ENCODE data around the gene UBE3C. TPM values are rescaled to one million over a fixed set of nuclear protein-coding genes. Genes with fewer than 3 reads are reported as not detected.

Gene UBE3C
- total RNA-seq, 6 donors from 2014 or later: 43.7 to 85.9 (median 69.3) TPM

DNA sequence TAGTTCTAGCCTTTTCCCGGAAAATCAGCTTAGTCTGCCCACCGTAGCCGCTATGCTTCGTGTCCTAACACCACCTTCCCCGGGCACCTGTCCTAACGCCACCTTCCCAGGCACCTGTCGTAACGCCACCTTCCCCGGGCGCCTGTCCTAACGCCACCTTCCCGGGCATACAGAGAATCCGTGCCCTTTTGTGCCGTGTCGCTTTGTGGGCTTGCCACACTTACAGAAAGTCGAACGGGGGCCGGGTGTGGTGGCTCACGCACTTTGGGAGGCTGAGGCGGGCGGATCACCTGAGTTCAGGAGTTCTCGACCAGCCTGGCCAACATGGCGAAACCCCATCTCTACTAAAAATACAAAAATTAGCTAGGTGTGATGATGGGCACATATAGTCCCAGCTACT lies 124.4 kb downstream of the UBE3C start:
- H3K36me3 ChIP-seq: peaks cover 19 to 78% (median 46%) of the 10 kb centered on the region in 4 donors
- no peak for ATAC-seq (ENCODE audit: low FRiP score in 2 of 2)
- WGBS, 2 donors: 96% methylated on average over 23 of the region's 23 CpGs
- H3K4me1 ChIP-seq: no peaks in the 10 kb centered on the region
- H3K27ac ChIP-seq: no peak overlapping the region
- no peaks in the 10 kb centered on the region for H3K9me3 ChIP-seq
- H3K27me3 ChIP-seq: no peaks in the 10 kb centered on the region
- TF ChIP-seq CTCF (IDR thresholded peaks at IDR 0.05): no peak
- TF ChIP-seq POLR2A (IDR thresholded peaks at IDR 0.05): no peak
- TF ChIP-seq POLR2AphosphoS5 (IDR thresholded peaks at IDR 0.05): no peak
- no peak for TF ChIP-seq EP300 (IDR thresholded peaks at IDR 0.05)
- no peak for DNase-seq
- H3K4me3 ChIP-seq: no peak overlapping the region

GRCh38 chr7:157265051-157265450 lies 126.3 kb downstream of the UBE3C start:
- Histone ChIP-seq H3K9me3 (no peaks in the 10 kb centered on the region), H3K27ac (no peak overlapping the region), H3K36me3 (peaks cover 9 to 78% (median 42%) of the 10 kb centered on the region in 4 donors), H3K27me3 (no peaks in the 10 kb centered on the region), H3K4me3 (no peak overlapping the region), H3K4me1 (no peaks in the 10 kb centered on the region)
- TF ChIP-seq POLR2AphosphoS5 (IDR thresholded peaks at IDR 0.05) (no peak), POLR2A (IDR thresholded peaks at IDR 0.05) (no peak), CTCF (IDR thresholded peaks at IDR 0.05) (no peak), EP300 (IDR thresholded peaks at IDR 0.05) (no peak)
- ATAC-seq (ENCODE audit: low FRiP score in 2 of 2): no peak
- no peak for DNase-seq
- 93% methylated on average over 12 of the region's 12 CpGs for WGBS, 2 donors

DNA sequence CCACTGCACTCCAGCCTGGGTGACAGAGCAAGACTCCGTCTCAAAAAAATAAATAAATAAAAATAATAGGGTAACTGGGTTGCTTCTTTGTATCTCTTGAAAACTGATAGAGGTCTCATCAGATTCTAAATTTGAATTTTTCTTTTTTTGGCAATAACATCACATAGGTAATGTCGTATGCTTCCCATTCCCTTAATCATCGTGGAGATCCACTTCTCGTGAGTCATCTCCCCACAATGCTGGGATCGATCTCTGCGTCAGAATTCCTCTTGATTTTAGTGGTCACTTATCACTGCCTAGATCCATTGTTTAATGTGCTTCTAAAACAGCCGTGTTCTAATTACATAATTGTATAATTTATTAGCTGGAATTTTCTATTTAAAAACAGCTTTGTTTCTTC lies 127.5 kb downstream of the UBE3C start:
- no peaks in the 10 kb centered on the region for H3K27me3 ChIP-seq
- TF ChIP-seq POLR2A (IDR thresholded peaks at IDR 0.05) (no peak), CTCF (IDR thresholded peaks at IDR 0.05) (no peak), POLR2AphosphoS5 (IDR thresholded peaks at IDR 0.05) (no peak), EP300 (IDR thresholded peaks at IDR 0.05) (no peak)
- peaks cover 11 to 76% (median 38%) of the 10 kb centered on the region in 4 donors for H3K36me3 ChIP-seq
- no peak overlapping the region for H3K4me3 ChIP-seq
- DNase-seq: no peak
- no peaks in the 10 kb centered on the region for H3K4me1 ChIP-seq
- H3K9me3 ChIP-seq: no peaks in the 10 kb centered on the region
- H3K27ac ChIP-seq: no peak overlapping the region
- 92 to 93% methylated on average over 7 of the region's 7 CpGs for WGBS, 2 donors
- ATAC-seq (ENCODE audit: low FRiP score in 2 of 2): no peak

DNA sequence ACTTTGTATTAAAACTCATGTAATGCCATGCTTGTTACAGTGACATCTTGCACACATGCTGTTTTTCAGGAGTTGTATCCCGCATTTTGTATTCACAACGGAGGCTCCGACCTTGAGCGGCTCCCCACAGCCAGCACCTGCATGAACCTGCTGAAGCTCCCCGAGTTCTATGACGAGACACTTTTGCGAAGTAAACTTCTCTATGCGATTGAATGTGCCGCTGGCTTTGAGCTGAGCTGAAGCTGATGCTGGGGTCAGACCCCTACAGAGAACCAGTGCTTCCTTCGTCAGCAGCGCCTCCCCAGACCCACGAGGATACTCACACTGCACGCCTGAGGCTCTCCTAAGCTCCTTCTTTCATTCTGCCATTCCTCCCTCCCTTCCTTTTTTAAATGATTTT lies 128.8 kb downstream of the UBE3C start:
- H3K27me3 ChIP-seq: no peaks in the 10 kb centered on the region
- TF ChIP-seq CTCF (IDR thresholded peaks at IDR 0.05) (no peak), POLR2AphosphoS5 (IDR thresholded peaks at IDR 0.05) (no peak), POLR2A (IDR thresholded peaks at IDR 0.05) (no peak), EP300 (IDR thresholded peaks at IDR 0.05) (no peak)
- no peak overlapping the region for H3K4me3 ChIP-seq
- H3K4me1 ChIP-seq: peaks cover 2 to 8% (median 4%) of the 10 kb centered on the region in 4 donors
- no peak overlapping the region for H3K27ac ChIP-seq
- DNase-seq: no peak
- WGBS, 2 donors: 93 to 94% methylated on average over 13 of the region's 13 CpGs
- peaks cover 11 to 74% (median 38%) of the 10 kb centered on the region in 4 donors for H3K36me3 ChIP-seq
- no peaks in the 10 kb centered on the region for H3K9me3 ChIP-seq
- ATAC-seq (ENCODE audit: low FRiP score in 2 of 2): no peak

GRCh38 chr7:157267956-157268355 lies 129.2 kb downstream of the UBE3C start:
- no peak for TF ChIP-seq CTCF (IDR thresholded peaks at IDR 0.05)
- TF ChIP-seq EP300 (IDR thresholded peaks at IDR 0.05): no peak
- Histone ChIP-seq H3K27me3 (no peaks in the 10 kb centered on the region), H3K27ac (no peak overlapping the region), H3K4me1 (peaks cover 2 to 11% (median 7%) of the 10 kb centered on the region in 4 donors), H3K9me3 (no peaks in the 10 kb centered on the region), H3K36me3 (peaks cover 11 to 70% (median 36%) of the 10 kb centered on the region in 4 donors), H3K4me3 (no peak overlapping the region)
- ATAC-seq (ENCODE audit: low FRiP score in 2 of 2): no peak
- no peak for DNase-seq
- 91 to 99% methylated on average over 5 of the region's 5 CpGs for WGBS, 2 donors

All from upper lobe of left lung (tissue), 6 donors.